Activated CD8-positive, alpha-beta T cell treated with anti-CD3 and anti-CD28 coated beads, Interleukin-2, amount 10 ng/mL, durations not matched to agents 7 days and 5 days (primary cell): ENCODE data around the gene SH3BP5. TPM values are rescaled to one million over a fixed set of nuclear protein-coding genes. Genes with fewer than 3 reads are reported as not detected.

ENCODE experiments used
- ATAC-seq: fragments of 150-1000 bp; cut with Tn5 transposase; one replicate; pipeline ENCODE4 v1.10.0; 2021; ENCODE audit warnings: moderate library complexity
- CTCF ChIA-PET: fragments of 350-600 bp; sonication (Branson Sonifier 250); formaldehyde crosslinking; loops from one replicate; lab custom pipeline; 2021; ENCODE audit warnings: antibody characterized with exemption; lab: Charles Lee
- POLR2A ChIA-PET: fragments of 350-600 bp; sonication (Branson Sonifier 250); formaldehyde crosslinking; loops from one replicate; lab custom pipeline; 2021; ENCODE audit warnings: antibody characterized with exemption; lab: Charles Lee
- DNase-seq: peaks from one replicate; pipeline ENCODE4 v3.0.0-alpha.2; 2020
- H3K27ac Mint-ChIP-seq: one replicate; pipeline ENCODE4 v1.8.0; 2021; ENCODE audit warnings: mild to moderate bottlenecking, mixed read lengths
- H3K27me3 Mint-ChIP-seq: one replicate; pipeline ENCODE4 v1.8.0; 2021; ENCODE audit warnings: low read depth, mixed read lengths
- H3K36me3 Mint-ChIP-seq: one replicate; pipeline ENCODE4 v1.8.0; 2021; ENCODE audit warnings: low read depth, mixed read lengths
- H3K4me1 Mint-ChIP-seq: one replicate; pipeline ENCODE4 v1.8.0; 2021; ENCODE audit warnings: low read depth, mixed read lengths
- H3K4me3 Mint-ChIP-seq: one replicate; pipeline ENCODE4 v1.8.0; 2021; ENCODE audit warnings: mild to moderate bottlenecking, mixed read lengths
- H3K9me3 Mint-ChIP-seq: one replicate; pipeline ENCODE4 v1.8.0; 2022; ENCODE audit warnings: mixed read lengths; ENCODE audit not compliant: insufficient read depth
- total RNA-seq, 2 experiments: library from RNA; stranded (reverse); gene quantifications; one replicate each; pipeline ENCODE4 v1.2.3, GENCODE V29; 2021

SH3BP5 gene
- total RNA-seq, 2 experiments from 2014 or later: 12.6 to 15.0 TPM

- Mint-ChIP-seq H3K4me3 (no peak overlapping the region), H3K36me3 (peaks cover 31% of the 10 kb centered on the region), H3K4me1 (peaks cover 32% of the 10 kb centered on the region), H3K27me3 (peaks cover 24% of the 10 kb centered on the region), H3K9me3 (no peaks in the 10 kb centered on the region), H3K27ac (no peak overlapping the region)
- POLR2A ChIA-PET: no interaction called here
- ATAC-seq (no peak), DNase-seq (no peak)
- CTCF ChIA-PET: no interaction called here
Observed at GRCh38 chr3:15298504-15298903, 33.9 kb downstream of the SH3BP5 start.

DNA sequence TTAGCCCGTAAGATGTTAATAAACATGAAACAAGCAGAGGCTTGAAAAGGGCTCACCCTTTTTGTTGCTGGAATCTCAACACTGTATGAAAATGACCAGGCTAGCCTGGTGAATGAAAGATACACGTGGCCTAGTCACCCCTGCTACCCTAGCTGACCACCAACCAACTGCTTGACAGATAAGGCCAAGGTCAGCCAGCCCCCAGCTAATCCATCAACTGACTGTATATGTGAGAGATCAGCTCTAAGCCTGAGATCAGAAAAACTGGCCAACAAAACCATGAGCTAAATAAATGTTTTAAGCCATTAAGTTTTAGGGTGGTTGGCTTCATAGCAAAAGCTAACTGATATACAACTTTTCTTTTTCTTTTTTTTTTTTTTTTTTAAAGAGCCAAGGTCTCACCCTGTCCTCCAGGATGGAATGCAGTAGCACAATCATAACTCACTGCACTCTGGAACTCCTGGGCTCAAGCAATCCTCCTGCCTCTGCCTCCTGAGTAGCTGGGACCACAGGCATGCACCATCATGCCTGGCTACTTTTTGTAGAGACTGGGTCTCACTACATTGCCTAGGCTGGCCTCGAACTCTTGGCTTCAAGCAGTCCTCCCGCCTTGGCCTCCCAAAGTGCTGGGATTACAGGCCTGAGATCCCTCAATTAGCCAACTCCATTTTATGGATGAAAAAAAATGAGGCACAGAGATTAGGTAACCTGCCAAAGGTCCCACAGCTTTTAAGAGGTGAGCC is 34.6 kb downstream of the SH3BP5 start:
- H3K27me3 Mint-ChIP-seq: peaks cover 26% of the 10 kb centered on the region
- ATAC-seq (no peak), DNase-seq (no peak)
- no peak overlapping the region for H3K27ac Mint-ChIP-seq
- CTCF ChIA-PET: interaction anchor here (1.3 to 3.8 kb wide), 3 partner anchors 29 to 35 kb away, joined by 3 to 13 read pairs (median 4); partner anchors contain the start of gene SH3BP5
- H3K4me3 Mint-ChIP-seq: no peak overlapping the region
- H3K9me3 Mint-ChIP-seq: no peaks in the 10 kb centered on the region
- POLR2A ChIA-PET: interaction anchor here (0.6 kb wide), 1 partner anchor 10 kb away, joined by 3 read pairs; no protein-coding TSS in a partner anchor
- H3K4me1 Mint-ChIP-seq: peaks cover 40% of the 10 kb centered on the region
- peaks cover 27% of the 10 kb centered on the region for H3K36me3 Mint-ChIP-seq

GRCh38 chr3:15295506-15295905 is 36.9 kb downstream of the SH3BP5 start:
- ChIA-PET CTCF (interaction anchor here (1.0 to 3.8 kb wide), 6 partner anchors 9 to 37 kb away, joined by 3 to 13 read pairs (median 6); partner anchors contain the start of gene SH3BP5), POLR2A (no interaction called here)
- ATAC-seq: no peak
- no peak for DNase-seq
- Mint-ChIP-seq H3K4me3 (no peak overlapping the region), H3K27me3 (peaks cover 26% of the 10 kb centered on the region), H3K4me1 (peaks cover 55% of the 10 kb centered on the region), H3K27ac (no peak overlapping the region), H3K36me3 (peaks cover 15% of the 10 kb centered on the region), H3K9me3 (no peaks in the 10 kb centered on the region)

DNA sequence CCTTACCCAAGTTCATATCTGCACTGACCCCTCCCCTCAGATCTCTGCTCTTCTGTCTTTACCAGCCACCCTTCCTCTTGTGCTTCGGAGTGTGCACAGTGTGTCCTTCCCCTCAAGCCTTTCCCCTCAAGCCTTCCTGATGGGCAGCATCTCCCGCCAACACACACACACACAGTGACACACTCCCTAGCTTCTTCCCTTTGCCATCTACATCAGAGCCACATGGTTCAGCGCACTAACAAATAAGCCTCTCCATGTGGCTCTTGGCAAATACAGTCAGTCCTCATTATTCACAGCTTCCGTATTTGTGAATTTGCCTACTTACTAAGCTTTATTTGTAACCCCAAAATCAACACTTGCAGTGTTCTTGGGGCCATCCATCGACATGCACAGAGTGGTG is 37.5 kb downstream of the SH3BP5 start:
- Mint-ChIP-seq H3K36me3 (peaks cover 14% of the 10 kb centered on the region), H3K9me3 (no peaks in the 10 kb centered on the region), H3K27me3 (peaks cover 26% of the 10 kb centered on the region), H3K4me1 (peaks cover 54% of the 10 kb centered on the region), H3K27ac (no peak overlapping the region), H3K4me3 (no peak overlapping the region)
- DNase-seq (no peak), ATAC-seq (no peak)
- ChIA-PET CTCF (interaction anchor here (1.0 to 3.8 kb wide), 6 partner anchors 10 to 38 kb away, joined by 3 to 13 read pairs (median 6); partner anchors contain the start of gene SH3BP5), POLR2A (interaction anchor here (0.6 kb wide), 1 partner anchor 47 kb away, joined by 3 read pairs; no protein-coding TSS in a partner anchor)

DNA sequence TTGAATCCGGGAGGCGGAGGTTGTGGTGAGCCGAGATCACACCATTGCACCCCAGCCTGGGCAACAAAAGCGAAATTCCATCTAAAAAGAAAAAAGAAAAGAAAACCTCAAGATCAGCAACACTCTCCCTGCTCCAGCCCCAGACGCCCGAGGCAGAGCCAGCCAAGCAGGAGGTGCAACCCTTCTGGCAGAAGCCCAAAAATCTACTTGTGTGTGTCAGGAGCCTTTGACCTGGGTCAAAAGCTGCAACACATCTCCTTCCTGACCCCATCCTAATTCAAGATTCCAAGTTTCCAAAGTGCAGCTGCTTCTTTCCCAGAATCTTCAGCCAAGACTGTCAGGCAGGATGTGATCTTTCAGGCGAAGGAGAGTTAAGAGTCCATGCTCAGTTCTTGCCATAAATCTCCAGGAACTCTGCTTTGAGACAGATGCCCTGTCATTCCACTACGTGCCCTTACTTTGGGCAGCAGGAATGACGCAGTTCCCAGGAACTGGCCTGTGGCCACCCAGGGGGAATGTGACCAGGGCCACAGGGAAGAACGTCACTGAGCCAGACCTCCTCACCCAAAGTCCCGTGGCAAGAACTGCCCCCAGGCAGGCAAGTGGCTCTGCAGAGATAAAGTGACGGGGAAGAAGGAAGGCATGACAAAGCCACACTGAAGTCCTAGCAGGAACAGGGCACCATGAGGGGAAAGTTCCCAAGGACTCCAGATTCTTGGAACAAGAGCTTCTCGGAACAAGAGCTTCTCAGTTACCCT is 39.4 kb downstream of the SH3BP5 start:
- no peak overlapping the region for H3K27ac Mint-ChIP-seq
- H3K4me1 Mint-ChIP-seq: peaks cover 61% of the 10 kb centered on the region
- DNase-seq (no peak), ATAC-seq (no peak)
- ChIA-PET CTCF (interaction anchor here (0.7 to 3.8 kb wide), 7 partner anchors 9 to 115 kb away, joined by 3 to 27 read pairs (median 5); partner anchors contain the start of gene SH3BP5), POLR2A (interaction anchor here (0.9 kb wide), 1 partner anchor 14 kb away, joined by 3 read pairs; no protein-coding TSS in a partner anchor)
- peaks cover 22% of the 10 kb centered on the region for H3K36me3 Mint-ChIP-seq
- peaks cover 26% of the 10 kb centered on the region for H3K27me3 Mint-ChIP-seq
- H3K4me3 Mint-ChIP-seq: no peak overlapping the region
- H3K9me3 Mint-ChIP-seq: no peaks in the 10 kb centered on the region

GRCh38 chr3:15291589-15292541 is 40.5 kb downstream of the SH3BP5 start:
- peak overlapping the region; percentile 66 for H3K4me3 Mint-ChIP-seq
- H3K27me3 Mint-ChIP-seq: peaks cover 23% of the 10 kb centered on the region
- no peaks in the 10 kb centered on the region for H3K9me3 Mint-ChIP-seq
- POLR2A ChIA-PET: interaction anchor here (0.9 kb wide), 1 partner anchor 15 kb away, joined by 3 read pairs; no protein-coding TSS in a partner anchor
- H3K27ac Mint-ChIP-seq: peak overlapping the region; percentile 95
- ATAC-seq: peak; percentile 97
- H3K36me3 Mint-ChIP-seq: peaks cover 19% of the 10 kb centered on the region
- H3K4me1 Mint-ChIP-seq: peaks cover 55% of the 10 kb centered on the region
- CTCF ChIA-PET: interaction anchor here (0.7 to 3.8 kb wide), 11 partner anchors 10 to 116 kb away, joined by 3 to 27 read pairs (median 4); partner anchors contain the start of gene SH3BP5
- peak; percentile 88 for DNase-seq

- DNase-seq: no peak
- peaks cover 19% of the 10 kb centered on the region for H3K36me3 Mint-ChIP-seq
- no peaks in the 10 kb centered on the region for H3K9me3 Mint-ChIP-seq
- H3K4me3 Mint-ChIP-seq: peak overlapping the region; percentile 41
- peaks cover 21% of the 10 kb centered on the region for H3K27me3 Mint-ChIP-seq
- no peak for ATAC-seq
- ChIA-PET CTCF (interaction anchor here (1.1 to 3.8 kb wide), 6 partner anchors 14 to 88 kb away, joined by 3 to 27 read pairs (median 5); partner anchors contain the start of gene SH3BP5), POLR2A (interaction anchor here (1.3 kb wide), 1 partner anchor 9 kb away, joined by 3 read pairs; no protein-coding TSS in a partner anchor)
- peaks cover 53% of the 10 kb centered on the region for H3K4me1 Mint-ChIP-seq
- peak overlapping the region; percentile 64 for H3K27ac Mint-ChIP-seq
Observed at GRCh38 chr3:15290736-15291135, 41.6 kb downstream of the SH3BP5 start.

DNA sequence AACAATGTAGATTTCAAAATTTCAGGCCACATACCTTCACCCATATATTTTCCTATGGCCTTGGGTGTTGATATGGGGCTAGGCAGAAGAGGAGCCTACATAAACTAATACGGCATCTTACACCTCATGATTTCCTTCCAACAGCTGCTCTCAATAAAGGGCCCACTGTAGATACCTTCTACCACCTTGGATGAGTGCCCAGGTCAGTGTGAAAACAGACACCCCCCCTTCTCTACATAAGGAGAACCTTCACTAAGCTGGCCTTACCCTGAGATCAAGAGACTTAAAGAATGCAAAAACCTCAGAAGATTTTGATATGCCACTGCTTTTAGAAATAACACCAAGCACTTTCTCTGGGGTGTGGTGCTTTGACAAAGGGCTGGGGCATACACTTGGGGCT is 42.7 kb downstream of the SH3BP5 start:
- CTCF ChIA-PET: interaction anchor here (0.6 to 1.7 kb wide), 3 partner anchors 22 to 464 kb away, joined by 3 to 6 read pairs (median 3); partner anchors contain the start of gene SH3BP5

DNA sequence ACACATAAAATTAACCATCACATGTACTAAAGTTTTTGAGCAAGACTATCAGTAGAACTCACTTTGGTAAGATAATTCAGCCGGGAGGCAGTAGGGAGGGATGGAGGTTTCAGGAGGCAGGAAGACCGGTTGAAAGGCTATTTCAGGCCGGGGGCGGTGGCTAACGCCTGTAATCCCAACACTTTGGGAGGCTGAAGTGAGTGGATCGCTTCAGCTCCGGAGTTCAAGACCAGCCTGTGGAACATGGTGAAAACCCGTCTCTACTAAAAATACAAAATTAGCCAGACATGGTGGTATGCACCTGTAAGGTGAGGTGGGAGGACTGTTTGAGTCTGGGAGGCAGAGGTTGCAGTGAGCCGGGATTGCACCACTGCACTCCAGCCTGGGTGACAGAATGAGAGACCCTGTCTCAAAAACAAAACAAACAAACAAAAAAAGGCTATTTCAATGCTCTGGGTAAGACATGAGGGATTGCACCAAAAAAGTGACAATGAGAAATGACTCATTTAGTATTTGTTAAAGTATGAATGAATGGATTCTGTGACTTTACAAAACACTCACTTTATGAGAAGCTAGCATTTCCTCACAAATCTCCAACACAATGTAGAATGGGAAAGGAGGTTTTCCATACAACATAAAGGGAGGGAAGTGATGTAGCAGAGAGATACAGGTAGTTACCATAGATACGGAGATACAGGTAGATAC is 43.9 kb downstream of the SH3BP5 start:
- ChIA-PET POLR2A (no interaction called here), CTCF (interaction anchor here (1.7 to 3.2 kb wide), 4 partner anchors 10 to 42 kb away, joined by 5 to 10 read pairs (median 6); no protein-coding TSS in a partner anchor)
- H3K9me3 Mint-ChIP-seq: no peaks in the 10 kb centered on the region
- H3K36me3 Mint-ChIP-seq: peaks cover 16% of the 10 kb centered on the region
- peaks cover 18% of the 10 kb centered on the region for H3K27me3 Mint-ChIP-seq
- ATAC-seq (no peak), DNase-seq (no peak)
- H3K4me1 Mint-ChIP-seq: peaks cover 49% of the 10 kb centered on the region
- H3K27ac Mint-ChIP-seq: no peak overlapping the region
- no peak overlapping the region for H3K4me3 Mint-ChIP-seq

More for the DNA sequence above, 42.7 kb downstream of the SH3BP5 start:
- Mint-ChIP-seq H3K27ac (peak overlapping the region; percentile 32), H3K27me3 (peaks cover 21% of the 10 kb centered on the region), H3K9me3 (no peaks in the 10 kb centered on the region), H3K4me3 (no peak overlapping the region), H3K36me3 (peaks cover 19% of the 10 kb centered on the region), H3K4me1 (peaks cover 50% of the 10 kb centered on the region)
- no peak for DNase-seq
- ATAC-seq: no peak
- POLR2A ChIA-PET: no interaction called here
